HG03064 (cell line): ENCODE results near the gene DLG5.

Source experiments
- ATAC-seq: cut with Tn5 transposase; IDR thresholded peaks from one replicate; pipeline ENCODE4 v1.9.1; 2021; ENCODE audit warnings: low read depth; ENCODE audit not compliant: unreplicated experiment

DLG5 gene

DNA sequence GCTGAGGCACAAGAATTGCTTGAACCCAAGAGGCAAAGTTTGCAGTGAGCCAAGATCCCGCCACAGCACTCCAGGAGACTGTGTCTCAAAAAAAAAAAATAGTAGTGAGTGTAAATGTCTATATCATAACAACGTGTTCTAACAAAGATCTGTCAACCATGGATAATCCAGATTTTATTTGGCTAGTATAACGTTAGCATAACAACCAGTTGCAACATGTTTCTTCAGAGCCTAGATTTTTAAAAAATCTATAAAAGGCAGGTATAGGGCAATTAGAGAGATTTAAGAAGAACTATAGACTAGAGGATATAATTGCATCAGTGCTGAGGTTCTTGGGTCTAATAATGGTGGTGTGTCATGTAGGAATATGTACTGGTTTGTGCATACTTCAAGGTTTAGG, 30.5 kb downstream of the DLG5 start:
- no peak for ATAC-seq

GRCh38 chr10:77894058-77894457, 32.5 kb downstream of the DLG5 start:
- no peak for ATAC-seq

DNA sequence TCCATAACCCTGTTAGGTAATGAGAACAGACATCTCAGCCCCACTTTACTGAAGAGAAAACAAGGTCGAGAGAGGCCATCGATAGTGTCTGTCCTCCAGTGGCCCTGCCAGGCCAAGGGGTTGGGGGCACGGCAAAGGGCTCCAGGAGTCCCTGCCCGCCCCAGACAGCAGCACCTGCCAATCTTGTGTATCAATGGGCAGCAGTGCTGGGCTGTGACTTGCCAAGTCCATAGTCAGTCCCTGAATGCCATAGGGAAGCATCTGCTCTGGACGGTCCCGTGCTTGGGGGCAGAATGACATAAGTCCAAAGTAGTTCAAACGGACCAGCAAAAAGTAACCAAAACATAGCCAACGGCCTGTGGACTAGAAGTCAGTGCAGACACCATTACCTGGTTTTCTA, 33.2 kb downstream of the DLG5 start:
- ATAC-seq, result no peak

GRCh38 chr10:77892761-77893160, 33.8 kb downstream of the DLG5 start:
- ATAC-seq, result no peak

GRCh38 chr10:77892021-77892739, 34.4 kb downstream of the DLG5 start:
- ATAC-seq, result no peak

GRCh38 chr10:77890097-77890496, 36.5 kb downstream of the DLG5 start:
- ATAC-seq, result no peak

GRCh38 chr10:77889277-77889903, 37.2 kb downstream of the DLG5 start:
- no peak for ATAC-seq

DNA sequence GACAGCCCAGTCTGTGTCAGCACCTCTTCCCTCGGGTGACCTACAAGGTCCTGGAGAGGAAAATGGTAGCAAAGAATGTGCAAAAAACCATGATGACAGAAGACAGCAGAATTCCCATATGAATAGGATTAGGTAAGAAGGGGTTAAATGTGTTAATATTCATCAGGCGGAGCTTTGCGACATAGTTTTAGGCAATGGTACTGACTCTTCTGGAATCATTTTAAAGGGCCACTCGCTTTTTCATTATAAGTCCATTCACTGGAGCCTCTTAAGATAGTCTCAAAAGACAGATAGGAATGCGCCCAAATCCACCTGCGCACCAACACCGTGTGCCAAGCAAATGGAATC, 38.2 kb downstream of the DLG5 start:
- ATAC-seq, result no peak

DNA sequence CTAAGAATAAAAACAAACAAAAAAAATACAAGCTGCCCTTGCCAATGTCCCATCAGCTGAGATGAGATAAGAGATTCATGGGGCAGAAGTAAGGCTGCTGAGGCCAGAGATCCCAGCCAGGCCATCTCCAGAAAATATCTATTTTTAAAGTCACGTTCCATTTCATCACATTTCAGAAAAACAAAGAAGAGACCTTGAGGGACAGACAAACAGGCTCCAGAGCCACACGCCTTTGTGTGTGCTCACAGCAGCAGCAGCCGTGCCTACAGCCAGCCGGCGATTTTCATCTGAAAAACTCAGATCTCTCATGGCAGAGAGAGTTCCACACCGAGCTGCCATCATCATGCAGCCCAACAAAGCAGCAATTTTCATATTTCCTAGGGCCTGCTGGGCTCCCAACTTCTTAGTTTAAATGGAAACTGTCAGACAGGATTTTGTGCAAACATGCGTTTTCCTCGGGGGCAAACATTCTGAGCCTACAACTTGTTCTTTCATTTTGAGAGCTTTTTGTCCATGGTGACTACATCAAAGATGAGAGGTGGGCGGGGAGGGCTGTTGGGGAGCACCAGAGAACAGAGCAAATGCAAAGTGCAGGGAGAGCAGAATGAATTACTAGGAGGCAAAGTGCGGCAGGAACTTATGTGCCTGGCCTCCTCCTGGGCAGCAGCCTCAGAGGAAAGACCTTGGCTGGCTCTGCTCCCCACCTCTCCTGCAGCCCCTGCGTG, 38.8 kb downstream of the DLG5 start:
- ATAC-seq, result no peak

- ATAC-seq, result no peak
Measured at GRCh38 chr10:77886795-77887355, 39.7 kb downstream of the DLG5 start.

- no peak for ATAC-seq
Measured at GRCh38 chr10:77884181-77884580, 42.4 kb downstream of the DLG5 start.

GRCh38 chr10:77881636-77882035, 44.9 kb downstream of the DLG5 start:
- ATAC-seq, result no peak

DNA sequence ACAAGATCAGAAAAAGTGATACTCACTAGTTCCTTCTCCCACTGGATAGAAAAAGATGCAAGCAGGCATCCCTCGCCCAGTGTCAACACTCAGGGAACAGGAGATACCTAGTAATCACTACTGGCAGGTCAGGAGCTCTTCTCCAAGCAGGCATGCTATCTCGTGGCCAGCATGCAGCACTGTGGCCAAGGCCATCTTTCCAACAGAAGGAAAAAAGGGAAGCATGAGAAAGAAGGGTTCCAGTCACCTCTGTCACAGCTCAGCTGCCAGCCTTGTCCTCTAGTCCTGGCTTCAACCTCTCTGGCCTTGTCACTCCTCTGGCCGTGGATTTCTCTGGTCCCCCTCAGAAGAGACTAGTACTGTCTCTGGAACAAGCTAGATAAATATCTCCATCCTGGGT, 45.3 kb downstream of the DLG5 start:
- ATAC-seq, result no peak

DNA sequence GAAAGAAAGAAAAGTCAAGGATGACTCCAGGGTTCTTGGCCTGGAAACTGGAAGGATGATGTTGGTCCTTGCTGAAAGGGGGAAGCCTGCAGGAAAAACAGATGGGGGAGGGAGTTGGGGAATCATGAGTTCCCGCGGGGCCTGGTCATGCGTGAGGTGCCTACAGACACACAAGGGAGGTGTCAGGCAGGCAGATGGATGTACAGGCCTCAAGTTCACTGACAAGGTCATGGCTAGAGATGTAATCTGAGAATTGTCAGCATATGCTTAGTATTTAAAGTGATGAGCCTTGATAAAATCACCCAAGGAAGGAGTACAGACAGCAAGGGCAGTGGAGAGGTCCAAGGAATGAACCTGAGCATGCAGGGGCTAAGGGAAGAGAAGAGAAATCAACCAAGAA, 46.8 kb downstream of the DLG5 start:
- ATAC-seq, result no peak

- ATAC-seq, result no peak
Measured at GRCh38 chr10:77879065-77879464, 47.5 kb downstream of the DLG5 start.

- no peak for ATAC-seq
Measured at GRCh38 chr10:77877441-77878344, 48.9 kb downstream of the DLG5 start.

GRCh38 chr10:77875730-77876129, 50.8 kb downstream of the DLG5 start:
- no peak for ATAC-seq

DNA sequence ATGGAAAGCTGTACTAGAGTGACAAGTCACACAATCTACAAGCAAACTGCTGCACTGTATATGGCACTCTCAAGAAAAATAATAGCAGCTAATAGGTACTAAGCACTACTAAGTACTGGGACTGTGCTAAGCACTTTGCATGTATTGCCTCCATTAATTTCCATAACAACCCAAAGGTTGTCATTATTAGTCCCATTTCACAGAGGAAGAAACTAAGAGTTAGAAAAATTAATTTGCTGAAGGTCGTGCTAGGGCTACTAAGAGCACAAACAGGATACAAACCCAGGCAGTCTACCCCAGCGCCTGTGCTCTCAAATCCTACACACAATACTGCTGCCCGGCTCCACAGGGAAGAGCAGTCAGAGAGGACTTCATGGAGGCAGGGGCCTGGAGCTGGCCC, 51.7 kb downstream of the DLG5 start:
- ATAC-seq, result no peak

- ATAC-seq, result peak; percentile 89
Measured at GRCh38 chr10:77873536-77874380, 52.8 kb downstream of the DLG5 start.
